CD14-positive monocyte (primary cell): ENCODE data around the gene MED26. TPM values are rescaled to one million over a fixed set of nuclear protein-coding genes. Genes with fewer than 3 reads are reported as not detected.
A peak's percentile ranks its signal among the peaks of the same experiment; 100 is the strongest.

Experiments used
- DNase-seq, 3 donors: peaks; one replicate each; pipeline ENCODE4 v3.0.0-alpha.2; 2011 to 2022
- H2AFZ ChIP-seq: 2 replicates; pipeline ENCODE4 v1.6.0; 2012; ENCODE audit warnings: mild to moderate bottlenecking, low read depth, low read length, inconsistent platforms; ENCODE audit not compliant: insufficient read depth, poor library complexity, severe bottlenecking
- H3K27ac ChIP-seq, 2 donors: 1 replicate in 1 of 2; 2 replicates in 1 of 2; pipeline ENCODE4 v1.5.1; 2012 to 2013; ENCODE audit warnings: low read length in 2 of 2, control low read depth in 1 of 2, inconsistent platforms in 1 of 2, low read depth in 1 of 2, mild to moderate bottlenecking in 1 of 2
- H3K27me3 ChIP-seq, 2 donors: one replicate each; pipeline versions ENCODE4 v1.6.0 to v1.6.1; 2011 to 2013; ENCODE audit warnings: low read length in 2 of 2; ENCODE audit not compliant: control insufficient read depth in 2 of 2, insufficient read depth in 2 of 2
- H3K36me3 ChIP-seq, 2 donors: replicated peaks in 1 of 2; 1 replicate in 1 of 2; 2 replicates in 1 of 2; pipeline versions ENCODE4 v1.5.1 to v1.6.1; 2012 to 2013; ENCODE audit warnings: low read length in 2 of 2, control low read depth in 1 of 2, inconsistent platforms in 1 of 2, mild to moderate bottlenecking in 1 of 2; ENCODE audit not compliant: insufficient read depth in 2 of 2, control insufficient read depth in 1 of 2
- H3K4me1 ChIP-seq, 2 donors: 1 replicate in 1 of 2; 2 replicates in 1 of 2; pipeline versions ENCODE4 v1.5.1 to v1.6.1; 2012 to 2013; ENCODE audit warnings: low read length in 2 of 2, control low read depth in 1 of 2, inconsistent platforms in 1 of 2, mild to moderate bottlenecking in 1 of 2, moderate library complexity in 1 of 2; ENCODE audit not compliant: insufficient read depth in 2 of 2, control insufficient read depth in 1 of 2
- H3K4me2 ChIP-seq: replicated peaks from 2 replicates; pipeline ENCODE3; 2012; ENCODE audit warnings: low read length, moderate library complexity, mild to moderate bottlenecking; ENCODE audit not compliant: poor library complexity, severe bottlenecking; ENCODE audit errors: extremely low read depth
- H3K4me3 ChIP-seq, 3 experiments: fragments of 200-600 bp in 1 of 3; sonication (generic) in 1 of 3; replicated peaks in 1 of 3; 1 replicate in 2 of 3; 2 replicates in 1 of 3; pipeline ENCODE4 v1.5.1; 2011 to 2013; ENCODE audit warnings: low read length in 3 of 3, mild to moderate bottlenecking in 3 of 3, control low read depth in 2 of 3, low read depth in 2 of 3, inconsistent platforms in 1 of 3, moderate library complexity in 1 of 3
- H3K79me2 ChIP-seq: 2 replicates; pipeline ENCODE4 v1.6.0; 2012; ENCODE audit warnings: mild to moderate bottlenecking, control low read depth, inconsistent platforms, low read length, moderate library complexity; ENCODE audit not compliant: insufficient read depth
- H3K9ac ChIP-seq: 2 replicates; pipeline ENCODE4 v1.6.0; 2017; ENCODE audit warnings: low read length, mild to moderate bottlenecking; ENCODE audit not compliant: insufficient read depth, poor library complexity, severe bottlenecking
- H3K9me3 ChIP-seq, 2 donors: replicated peaks in 1 of 2; 1 replicate in 1 of 2; 2 replicates in 1 of 2; pipeline versions ENCODE4 v1.5.1 to v1.6.1; 2012 to 2013; ENCODE audit warnings: low read length in 2 of 2, control low read depth in 1 of 2; ENCODE audit not compliant: control insufficient read depth in 1 of 2, insufficient read depth in 1 of 2
- H4K20me1 ChIP-seq: 2 replicates; pipeline ENCODE4 v1.6.0; 2012; ENCODE audit warnings: mild to moderate bottlenecking, low read length, control low read depth, moderate library complexity; ENCODE audit not compliant: insufficient read depth
- H3K27ac Mint-ChIP-seq, 7 donors: one replicate each; pipeline ENCODE4 v1.8.0; 2020; ENCODE audit warnings: mild to moderate bottlenecking in 7 of 7, mixed read lengths in 7 of 7, moderate library complexity in 6 of 7, inconsistent platforms in 2 of 7
- H3K27me3 Mint-ChIP-seq, 3 donors: one replicate each; pipeline ENCODE4 v1.8.0; 2021 to 2022; ENCODE audit warnings: low read depth in 3 of 3, mild to moderate bottlenecking in 3 of 3, mixed read lengths in 3 of 3, moderate library complexity in 3 of 3, inconsistent platforms in 1 of 3
- H3K36me3 Mint-ChIP-seq, 2 donors: one replicate each; pipeline ENCODE4 v1.8.0; 2020; ENCODE audit warnings: mixed read lengths in 2 of 2, inconsistent platforms in 1 of 2, mild to moderate bottlenecking in 1 of 2
- H3K4me1 Mint-ChIP-seq: one replicate; pipeline ENCODE4 v1.8.0; 2020; ENCODE audit warnings: mild to moderate bottlenecking, mixed read lengths
- H3K4me3 Mint-ChIP-seq, 2 donors: one replicate each; pipeline ENCODE4 v1.8.0; 2020; ENCODE audit warnings: mild to moderate bottlenecking in 2 of 2, mixed read lengths in 2 of 2, moderate library complexity in 1 of 2
- H3K9me3 Mint-ChIP-seq, 7 donors: one replicate each; pipeline ENCODE4 v1.8.0; 2020 to 2022; ENCODE audit warnings: mixed read lengths in 7 of 7, mild to moderate bottlenecking in 6 of 7, moderate library complexity in 6 of 7, inconsistent platforms in 2 of 7
- CTCF ChIP-seq: fragments of 200-600 bp; IDR thresholded peaks from one replicate; pipeline ENCODE4 v1.8.0; 2022; ENCODE audit warnings: antibody characterized with exemption, mild to moderate bottlenecking
- WGBS: methylation state at CpG from one replicate; pipeline ENCODE4 v1.1.5; 2013; ENCODE audit warnings: missing lambda C conversion rate; ENCODE audit not compliant: insufficient coverage; 5-methylcytosine and 5-hydroxymethylcytosine counted together
- intact Hi-C, 2 donors: fragments of 100-400 bp; cut with micrococcal nuclease; formaldehyde crosslinking; loops; one replicate each; pipeline versions ENCODE4 v1.15.0 to v1.15.1; 2023
- polyA plus RNA-seq, 3 donors: library from polyadenylated mRNA; depleted of rRNA in 1 of 3; unstranded in 2 of 3; stranded (reverse) in 1 of 3; fragments of 300-500 nt in 2 of 3; fragments of >200 nt in 1 of 3; fragmentation: Illumina TruSeq in 2 of 3; gene quantifications; 1 replicate in 2 of 3; 2 replicates in 1 of 3; pipeline ENCODE4 v1.2.3, GENCODE V29; 2012 to 2021

The MED26 gene
- polyA plus RNA-seq, 3 donors, result 1.1 to 7.1 (median 2.1) TPM

GRCh38 chr19:16620018-16620417, 8.0 kb downstream of the MED26 start:
- Mint-ChIP-seq H3K27me3 (no peaks in the 10 kb centered on the region), H3K4me3 (no peak overlapping the region), H3K36me3 (peaks cover 20 to 24% of the 10 kb centered on the region in 2 donors), H3K27ac (peak overlapping the region in 1 of 7 donors; percentile 60), H3K9me3 (no peaks in the 10 kb centered on the region), H3K4me1 (peaks cover 39% of the 10 kb centered on the region)
- Histone ChIP-seq H3K4me2 (no peak overlapping the region), H3K4me3 (no peak overlapping the region), H4K20me1 (peaks cover 100% of the 10 kb centered on the region), H3K27me3 (no peaks in the 10 kb centered on the region), H3K36me3 (peaks cover 17 to 42% of the 10 kb centered on the region in 2 donors), H2AFZ (no peak overlapping the region), H3K9ac (no peak overlapping the region), H3K27ac (peak overlapping the region in 1 of 2 donors; percentile 7), H3K4me1 (peaks cover 4 to 13% of the 10 kb centered on the region in 2 donors), H3K79me2 (peaks cover 100% of the 10 kb centered on the region), H3K9me3 (no peaks in the 10 kb centered on the region)
- no peak for TF ChIP-seq CTCF
- WGBS, result no CpG with 5 or more reads among the region's 5 CpGs
- DNase-seq, result no peak
- intact Hi-C loops, result no loop called here

DNA sequence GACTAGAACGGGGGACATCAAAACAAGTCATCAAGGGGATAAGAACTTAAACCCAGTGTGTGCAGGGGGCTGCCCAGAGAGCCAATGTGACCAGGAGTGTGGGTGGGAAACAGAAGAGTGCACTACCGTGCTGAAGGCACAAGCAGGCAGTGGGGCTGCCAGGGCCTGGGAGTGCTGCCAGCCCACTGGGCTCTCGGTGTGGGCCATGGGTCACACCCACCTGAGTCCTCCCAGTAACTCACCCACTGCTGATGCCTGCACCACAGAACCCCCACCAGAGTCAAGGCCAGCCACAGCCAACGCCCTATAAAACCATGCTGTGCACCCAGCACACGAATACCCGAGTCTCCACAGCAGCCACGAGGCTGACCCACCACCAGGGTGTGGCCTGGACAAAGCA, 8.5 kb downstream of the MED26 start:
- peaks cover 100% of the 10 kb centered on the region for H4K20me1 ChIP-seq
- H3K4me2 ChIP-seq, result no peak overlapping the region
- Mint-ChIP-seq H3K9me3 (no peaks in the 10 kb centered on the region), H3K4me1 (peaks cover 44% of the 10 kb centered on the region), H3K27me3 (no peaks in the 10 kb centered on the region), H3K4me3 (no peak overlapping the region), H3K36me3 (peaks cover 16 to 19% of the 10 kb centered on the region in 2 donors), H3K27ac (peak overlapping the region in 2 of 7 donors; percentile 2 to 59)
- no peaks in the 10 kb centered on the region for H3K27me3 ChIP-seq
- peak overlapping the region in 1 of 2 donors; percentile 7 for H3K27ac ChIP-seq
- H3K9me3 ChIP-seq, result no peaks in the 10 kb centered on the region
- 100% methylated on average over 4 of the region's 7 CpGs for WGBS
- no peak for TF ChIP-seq CTCF
- peaks cover 12 to 36% of the 10 kb centered on the region in 2 donors for H3K36me3 ChIP-seq
- no peak overlapping the region for H3K4me3 ChIP-seq
- H2AFZ ChIP-seq, result no peak overlapping the region
- intact Hi-C loops, result no loop called here
- peaks cover 9 to 18% of the 10 kb centered on the region in 2 donors for H3K4me1 ChIP-seq
- no peak for DNase-seq
- peaks cover 100% of the 10 kb centered on the region for H3K79me2 ChIP-seq
- no peak overlapping the region for H3K9ac ChIP-seq
